NT2/D1 (cell line): ENCODE measurements around the gene TCF4.

Experiments used
- YY1 ChIP-seq: IDR thresholded peaks from 2 replicates; pipeline ENCODE4 v1.6.1; 2011; ENCODE audit not compliant: insufficient read length, insufficient read depth
- ZNF274 ChIP-seq: IDR thresholded peaks from 2 replicates; pipeline ENCODE4 v1.6.1; 2011; ENCODE audit warnings: mild to moderate bottlenecking, low read depth, low read length

- TF ChIP-seq ZNF274 (no peak), YY1 (no peak)
Measured at GRCh38 chr18:55544014-55544413, 44.0 kb downstream of the TCF4 start.
